Karpas-422 (cell line): ENCODE data around the gene MX2. TPM values are rescaled to one million over a fixed set of nuclear protein-coding genes. Genes with fewer than 3 reads are reported as not detected.

Experiments used
- DNase-seq: peaks from one replicate; pipeline ENCODE4 v3.0.0-alpha.2; 2015
- H2AFZ ChIP-seq: fragments of 200-600 bp; sonication (generic); 2 replicates; pipeline ENCODE4 v1.6.1; 2014; ENCODE audit warnings: antibody characterized with exemption, low read length, mixed read lengths
- H3K27ac ChIP-seq: fragments of 200-600 bp; sonication (generic); 2 replicates; pipeline ENCODE4 v1.5.1; 2014; ENCODE audit warnings: mild to moderate bottlenecking, low read length, moderate library complexity
- H3K27me3 ChIP-seq: fragments of 200-600 bp; sonication (generic); 2 replicates; pipeline ENCODE4 v1.6.1; 2014; ENCODE audit warnings: low read length, mixed read lengths
- H3K36me3 ChIP-seq: fragments of 200-600 bp; sonication (generic); 2 replicates; pipeline ENCODE4 v1.6.1; 2014; ENCODE audit warnings: low read length, mixed read lengths; ENCODE audit not compliant: insufficient read depth
- H3K4me1 ChIP-seq: fragments of 200-600 bp; sonication (generic); 2 replicates; pipeline ENCODE4 v1.6.1; 2014; ENCODE audit warnings: mild to moderate bottlenecking, low read length, mixed read lengths
- H3K4me2 ChIP-seq: fragments of 200-600 bp; sonication (generic); 2 replicates; pipeline ENCODE4 v1.6.1; 2014; ENCODE audit warnings: low read length, low read depth, mild to moderate bottlenecking; ENCODE audit not compliant: poor library complexity, severe bottlenecking
- H3K4me3 ChIP-seq: fragments of 200-600 bp; sonication (generic); 2 replicates; pipeline ENCODE4 v1.5.1; 2014; ENCODE audit warnings: mild to moderate bottlenecking, antibody characterized with exemption, low read length, mixed read lengths
- H3K79me2 ChIP-seq: fragments of 200-600 bp; sonication (generic); 2 replicates; pipeline ENCODE4 v1.6.1; 2014; ENCODE audit warnings: mild to moderate bottlenecking, low read length, mixed read lengths
- H3K9ac ChIP-seq: fragments of 200-600 bp; sonication (generic); 2 replicates; pipeline ENCODE4 v1.6.0; 2014; ENCODE audit warnings: low read length
- H3K9me2 ChIP-seq: fragments of 200-600 bp; sonication (generic), shearing (Covaris generic); replicated peaks from 2 replicates; pipeline ENCODE4 v1.6.0; 2014; ENCODE audit warnings: mild to moderate bottlenecking, low read length, moderate library complexity; ENCODE audit not compliant: insufficient read depth
- H3K9me3 ChIP-seq: fragments of 300-700, 200-600 bp; sonication (generic); 2 replicates; pipeline ENCODE4 v1.6.1; 2014; ENCODE audit warnings: low read length, mixed read lengths
- H4K20me1 ChIP-seq: fragments of 200-600 bp; sonication (generic); 2 replicates; pipeline ENCODE4 v1.6.1; 2014; ENCODE audit warnings: mild to moderate bottlenecking, antibody characterized with exemption, low read length, low read depth; ENCODE audit not compliant: insufficient read depth
- total RNA-seq: library from RNA; depleted of rRNA; stranded (reverse); fragments of >200 nt; shearing (Covaris generic); gene quantifications from 2 replicates; pipeline ENCODE4 v1.2.3, GENCODE V29; 2014; ENCODE audit warnings: low replicate concordance

The MX2 gene
- total RNA-seq, 1 experiment from 2014 or later: 27.8 TPM

- H2AFZ ChIP-seq: no peak overlapping the region
- no peak overlapping the region for H3K9ac ChIP-seq
- H3K36me3 ChIP-seq: no peaks in the 10 kb centered on the region
- H3K27me3 ChIP-seq: no peaks in the 10 kb centered on the region
- H3K4me3 ChIP-seq: no peak overlapping the region
- no peaks in the 10 kb centered on the region for H4K20me1 ChIP-seq
- H3K4me2 ChIP-seq: no peak overlapping the region
- no peaks in the 10 kb centered on the region for H3K9me3 ChIP-seq
- H3K27ac ChIP-seq: no peak overlapping the region
- H3K9me2 ChIP-seq: no peaks in the 10 kb centered on the region
- no peaks in the 10 kb centered on the region for H3K4me1 ChIP-seq
- DNase-seq: no peak
- H3K79me2 ChIP-seq: no peaks in the 10 kb centered on the region
These were observed 34.8 kb downstream of the MX2 start for GRCh38 chr21:41396558-41397075.

GRCh38 chr21:41397471-41397891 is 35.7 kb downstream of the MX2 start:
- H3K4me1 ChIP-seq: no peaks in the 10 kb centered on the region
- H2AFZ ChIP-seq: no peak overlapping the region
- no peak overlapping the region for H3K4me2 ChIP-seq
- no peak overlapping the region for H3K27ac ChIP-seq
- no peaks in the 10 kb centered on the region for H3K36me3 ChIP-seq
- no peaks in the 10 kb centered on the region for H3K27me3 ChIP-seq
- DNase-seq: no peak
- H3K9me3 ChIP-seq: no peaks in the 10 kb centered on the region
- no peaks in the 10 kb centered on the region for H3K9me2 ChIP-seq
- H3K79me2 ChIP-seq: no peaks in the 10 kb centered on the region
- H3K4me3 ChIP-seq: no peak overlapping the region
- H4K20me1 ChIP-seq: no peaks in the 10 kb centered on the region
- no peak overlapping the region for H3K9ac ChIP-seq

- Histone ChIP-seq H3K9me2 (no peaks in the 10 kb centered on the region), H3K4me2 (no peak overlapping the region), H3K79me2 (no peaks in the 10 kb centered on the region), H3K9me3 (no peaks in the 10 kb centered on the region), H3K27ac (no peak overlapping the region), H2AFZ (no peak overlapping the region), H3K9ac (no peak overlapping the region), H3K36me3 (no peaks in the 10 kb centered on the region), H3K4me3 (no peak overlapping the region), H3K4me1 (no peaks in the 10 kb centered on the region), H3K27me3 (no peaks in the 10 kb centered on the region), H4K20me1 (no peaks in the 10 kb centered on the region)
- DNase-seq: no peak
These were observed 36.4 kb downstream of the MX2 start for GRCh38 chr21:41398251-41398650.

- Histone ChIP-seq H3K9me2 (no peaks in the 10 kb centered on the region), H3K27me3 (no peaks in the 10 kb centered on the region), H2AFZ (no peak overlapping the region), H3K36me3 (no peaks in the 10 kb centered on the region), H3K9ac (no peak overlapping the region), H4K20me1 (no peaks in the 10 kb centered on the region), H3K4me2 (no peak overlapping the region), H3K9me3 (no peaks in the 10 kb centered on the region), H3K4me1 (no peaks in the 10 kb centered on the region), H3K4me3 (no peak overlapping the region), H3K27ac (no peak overlapping the region), H3K79me2 (no peaks in the 10 kb centered on the region)
- DNase-seq: no peak
These were observed 37.0 kb downstream of the MX2 start for GRCh38 chr21:41398831-41399230.

GRCh38 chr21:41399246-41399800 is 37.5 kb downstream of the MX2 start:
- no peak overlapping the region for H2AFZ ChIP-seq
- no peaks in the 10 kb centered on the region for H3K36me3 ChIP-seq
- H3K9me2 ChIP-seq: no peaks in the 10 kb centered on the region
- no peak overlapping the region for H3K27ac ChIP-seq
- no peaks in the 10 kb centered on the region for H3K4me1 ChIP-seq
- H3K4me3 ChIP-seq: no peak overlapping the region
- H4K20me1 ChIP-seq: no peaks in the 10 kb centered on the region
- no peaks in the 10 kb centered on the region for H3K9me3 ChIP-seq
- H3K79me2 ChIP-seq: no peaks in the 10 kb centered on the region
- no peak overlapping the region for H3K9ac ChIP-seq
- H3K4me2 ChIP-seq: no peak overlapping the region
- no peak for DNase-seq
- no peaks in the 10 kb centered on the region for H3K27me3 ChIP-seq

- no peaks in the 10 kb centered on the region for H3K36me3 ChIP-seq
- H4K20me1 ChIP-seq: no peaks in the 10 kb centered on the region
- no peak overlapping the region for H3K9ac ChIP-seq
- H3K79me2 ChIP-seq: no peaks in the 10 kb centered on the region
- no peak overlapping the region for H3K27ac ChIP-seq
- H3K9me2 ChIP-seq: no peaks in the 10 kb centered on the region
- no peaks in the 10 kb centered on the region for H3K9me3 ChIP-seq
- no peaks in the 10 kb centered on the region for H3K4me1 ChIP-seq
- DNase-seq: no peak
- H3K27me3 ChIP-seq: no peaks in the 10 kb centered on the region
- no peak overlapping the region for H3K4me3 ChIP-seq
- H3K4me2 ChIP-seq: no peak overlapping the region
- no peak overlapping the region for H2AFZ ChIP-seq
These were observed 40.4 kb downstream of the MX2 start for GRCh38 chr21:41402231-41402630.

- H3K9ac ChIP-seq: no peak overlapping the region
- no peak overlapping the region for H3K4me2 ChIP-seq
- no peaks in the 10 kb centered on the region for H3K27me3 ChIP-seq
- H2AFZ ChIP-seq: no peak overlapping the region
- no peak overlapping the region for H3K27ac ChIP-seq
- H3K9me2 ChIP-seq: no peaks in the 10 kb centered on the region
- H3K4me3 ChIP-seq: no peak overlapping the region
- H3K4me1 ChIP-seq: no peaks in the 10 kb centered on the region
- no peaks in the 10 kb centered on the region for H3K79me2 ChIP-seq
- no peak for DNase-seq
- no peaks in the 10 kb centered on the region for H3K9me3 ChIP-seq
- H4K20me1 ChIP-seq: no peaks in the 10 kb centered on the region
- no peaks in the 10 kb centered on the region for H3K36me3 ChIP-seq
These were observed 41.0 kb downstream of the MX2 start for GRCh38 chr21:41402796-41403195.

- H3K27me3 ChIP-seq: no peaks in the 10 kb centered on the region
- H3K79me2 ChIP-seq: no peaks in the 10 kb centered on the region
- no peaks in the 10 kb centered on the region for H3K9me3 ChIP-seq
- no peaks in the 10 kb centered on the region for H3K36me3 ChIP-seq
- H3K9me2 ChIP-seq: no peaks in the 10 kb centered on the region
- no peaks in the 10 kb centered on the region for H4K20me1 ChIP-seq
- DNase-seq: no peak
- no peak overlapping the region for H3K9ac ChIP-seq
- no peaks in the 10 kb centered on the region for H3K4me1 ChIP-seq
- no peak overlapping the region for H2AFZ ChIP-seq
- H3K4me2 ChIP-seq: no peak overlapping the region
- no peak overlapping the region for H3K4me3 ChIP-seq
- no peak overlapping the region for H3K27ac ChIP-seq
These were observed 41.5 kb downstream of the MX2 start for GRCh38 chr21:41403331-41403730.
